ENCODE data around the gene AKAP13.
A peak's percentile ranks its signal among the peaks of the same experiment; 100 is the strongest.

Gene AKAP13

DNA sequence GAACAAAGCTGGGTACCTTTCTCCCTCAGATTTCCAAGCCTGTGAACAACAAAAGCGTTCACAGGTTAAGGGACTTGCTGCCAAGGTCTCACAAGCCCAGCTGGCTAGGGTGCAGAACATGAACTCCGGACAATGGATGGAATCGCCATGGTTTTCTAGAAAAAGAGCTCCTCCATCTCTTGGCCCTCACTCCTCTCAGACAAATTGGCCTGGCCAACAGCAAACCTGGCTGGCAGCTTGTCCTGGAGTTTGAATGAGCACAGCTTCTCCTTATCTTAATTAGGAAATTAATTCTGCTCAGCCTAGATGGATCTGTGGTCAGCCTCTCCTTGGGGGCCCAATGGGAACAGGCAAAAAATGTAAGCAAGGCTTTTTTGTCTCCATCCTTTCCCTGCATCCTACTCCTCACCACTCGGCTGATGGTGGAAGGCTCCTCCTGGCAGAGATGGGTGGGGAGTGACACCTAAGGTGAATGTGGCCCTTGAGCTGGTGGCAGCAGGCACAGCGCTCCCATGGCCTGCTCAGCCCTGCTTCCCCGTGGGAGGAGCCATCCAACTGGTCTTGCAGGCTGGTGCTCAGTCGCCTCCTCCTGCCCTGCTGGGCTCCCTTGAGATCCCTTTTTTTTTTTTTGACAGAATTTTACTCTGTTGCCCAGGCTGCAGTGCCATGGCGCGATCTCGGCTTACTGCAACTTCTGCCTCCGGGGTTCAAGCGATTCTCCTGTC, 408.5 kb downstream of the AKAP13 start:
- ChIA-PET POLR2A (no interaction called here), CTCF (interaction anchor here (1.2 to 1.5 kb wide), 2 partner anchors 10 to 43 kb away, joined by 4 read pairs; no protein-coding TSS in a partner anchor)
- TF ChIP-seq, protein P1, sequence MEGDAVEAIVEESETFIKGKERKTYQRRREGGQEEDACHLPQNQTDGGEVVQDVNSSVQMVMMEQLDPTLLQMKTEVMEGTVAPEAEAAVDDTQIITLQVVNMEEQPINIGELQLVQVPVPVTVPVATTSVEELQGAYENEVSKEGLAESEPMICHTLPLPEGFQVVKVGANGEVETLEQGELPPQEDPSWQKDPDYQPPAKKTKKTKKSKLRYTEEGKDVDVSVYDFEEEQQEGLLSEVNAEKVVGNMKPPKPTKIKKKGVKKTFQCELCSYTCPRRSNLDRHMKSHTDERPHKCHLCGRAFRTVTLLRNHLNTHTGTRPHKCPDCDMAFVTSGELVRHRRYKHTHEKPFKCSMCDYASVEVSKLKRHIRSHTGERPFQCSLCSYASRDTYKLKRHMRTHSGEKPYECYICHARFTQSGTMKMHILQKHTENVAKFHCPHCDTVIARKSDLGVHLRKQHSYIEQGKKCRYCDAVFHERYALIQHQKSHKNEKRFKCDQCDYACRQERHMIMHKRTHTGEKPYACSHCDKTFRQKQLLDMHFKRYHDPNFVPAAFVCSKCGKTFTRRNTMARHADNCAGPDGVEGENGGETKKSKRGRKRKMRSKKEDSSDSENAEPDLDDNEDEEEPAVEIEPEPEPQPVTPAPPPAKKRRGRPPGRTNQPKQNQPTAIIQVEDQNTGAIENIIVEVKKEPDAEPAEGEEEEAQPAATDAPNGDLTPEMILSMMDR (IDR thresholded peaks at IDR 0.05; ENCODE audit: insufficient read depth, low read length, missing control alignments): no peak
- no peak overlapping the region for H3K4me3 ChIP-seq (ENCODE audit: low read depth, low read length)
- no peak for DNase-seq (ENCODE audit: low read depth, low spot score)

DNA sequence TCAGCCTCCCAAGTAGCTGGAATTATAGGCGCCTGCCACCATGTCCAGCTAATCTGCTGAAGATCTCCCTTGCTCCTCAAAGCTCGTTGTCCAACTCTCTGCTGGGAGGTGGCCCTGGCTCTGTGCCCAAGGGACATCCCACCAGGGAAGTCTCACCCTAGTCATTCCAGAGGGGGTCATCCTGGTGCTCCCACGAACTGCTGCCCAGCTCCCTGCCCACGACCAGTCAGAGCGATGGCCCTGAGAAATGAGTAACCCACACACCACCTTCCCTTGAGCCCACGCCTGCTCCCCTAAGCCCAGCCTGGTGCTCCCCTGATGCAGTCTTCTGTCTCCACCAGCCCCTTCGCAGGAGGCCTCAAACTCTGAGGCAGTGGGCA, 409.1 kb downstream of the AKAP13 start:
- ChIA-PET CTCF (interaction anchor here (1.2 to 1.5 kb wide), 2 partner anchors 11 to 43 kb away, joined by 4 read pairs; no protein-coding TSS in a partner anchor), POLR2A (no interaction called here)
- H3K4me3 ChIP-seq (ENCODE audit: low read depth, low read length): no peak overlapping the region
- TF ChIP-seq, protein P1 (IDR thresholded peaks at IDR 0.05; ENCODE audit: insufficient read depth, low read length, missing control alignments): no peak
- DNase-seq (ENCODE audit: low read depth, low spot score): no peak

DNA sequence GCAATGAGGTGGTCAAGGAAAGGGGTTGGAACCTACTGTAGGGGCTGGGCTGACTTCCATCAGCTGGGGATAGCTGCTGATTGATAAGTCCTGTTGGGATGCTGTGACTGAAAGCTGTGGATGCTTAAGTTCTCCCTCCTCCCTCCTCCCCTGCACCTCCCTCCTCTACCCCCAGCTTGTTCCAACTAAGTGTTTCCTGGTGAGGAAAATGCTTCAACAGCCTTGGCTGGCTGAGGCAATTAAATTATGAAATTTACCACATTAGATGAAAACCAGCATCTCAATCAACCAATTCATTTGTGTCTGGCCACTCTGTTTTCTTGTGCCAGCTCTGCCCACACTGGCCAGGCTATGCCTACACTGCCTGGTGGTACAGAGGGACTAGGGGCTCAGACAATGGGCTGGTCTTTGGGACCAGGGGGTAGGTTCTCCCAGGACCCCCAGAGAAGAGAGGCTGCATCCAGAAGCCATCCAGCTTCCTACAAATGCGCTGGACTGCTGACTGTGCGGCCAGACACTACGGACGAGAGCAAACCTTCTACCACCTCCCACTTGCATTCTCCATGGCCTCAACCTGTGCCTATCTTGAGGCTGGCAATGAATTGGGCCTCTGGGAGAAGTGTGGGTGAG, 411.8 kb downstream of the AKAP13 start:
- POLR2A ChIA-PET: no interaction called here
- TF ChIP-seq, protein P1 (IDR thresholded peaks at IDR 0.05; ENCODE audit: insufficient read depth, low read length, missing control alignments): no peak
- no peak for DNase-seq (ENCODE audit: low read depth, low spot score)
- CTCF ChIA-PET: no interaction called here
- no peak overlapping the region for H3K4me3 ChIP-seq (ENCODE audit: low read depth, low read length)

DNA sequence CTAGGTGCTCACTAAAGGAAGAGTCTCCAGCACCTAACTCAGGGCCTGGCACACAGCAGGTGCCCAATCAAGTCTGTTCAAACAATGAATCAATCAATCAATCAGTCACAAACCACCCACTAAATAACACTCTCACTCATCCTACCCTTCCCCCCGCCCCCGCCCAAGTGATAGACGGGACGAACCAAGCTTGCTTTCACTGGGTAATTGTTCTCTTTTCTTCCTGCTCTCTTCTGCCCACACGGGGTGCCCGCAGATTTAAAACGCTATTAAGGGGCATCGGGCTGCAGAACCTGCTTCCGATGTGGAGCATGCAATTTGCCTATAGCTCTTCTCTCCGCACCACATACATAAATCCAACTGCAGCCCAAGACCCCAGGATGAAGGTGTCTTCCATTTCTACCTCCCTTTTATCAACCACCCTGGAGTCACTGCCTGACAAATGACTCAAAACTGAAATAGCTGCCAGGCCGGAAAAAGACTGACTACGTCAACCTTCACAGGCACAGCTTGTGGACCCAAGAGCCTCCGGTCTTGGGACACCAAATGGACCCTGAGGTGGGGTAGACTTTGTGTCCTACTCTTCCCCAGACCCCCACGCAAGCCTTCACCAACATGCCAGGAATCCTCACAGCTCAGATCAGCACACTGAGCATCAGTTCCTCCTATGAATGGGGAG, 412.6 kb downstream of the AKAP13 start:
- POLR2A ChIA-PET: no interaction called here
- TF ChIP-seq, protein P1 (IDR thresholded peaks at IDR 0.05; ENCODE audit: insufficient read depth, low read length, missing control alignments): no peak
- no peak for DNase-seq (ENCODE audit: low read depth, low spot score)
- CTCF ChIA-PET: interaction anchor here (1.0 kb wide), 1 partner anchor 15 kb away, joined by 5 read pairs; no protein-coding TSS in a partner anchor
- H3K4me3 ChIP-seq (ENCODE audit: low read depth, low read length): peak overlapping the region; percentile 80

DNA sequence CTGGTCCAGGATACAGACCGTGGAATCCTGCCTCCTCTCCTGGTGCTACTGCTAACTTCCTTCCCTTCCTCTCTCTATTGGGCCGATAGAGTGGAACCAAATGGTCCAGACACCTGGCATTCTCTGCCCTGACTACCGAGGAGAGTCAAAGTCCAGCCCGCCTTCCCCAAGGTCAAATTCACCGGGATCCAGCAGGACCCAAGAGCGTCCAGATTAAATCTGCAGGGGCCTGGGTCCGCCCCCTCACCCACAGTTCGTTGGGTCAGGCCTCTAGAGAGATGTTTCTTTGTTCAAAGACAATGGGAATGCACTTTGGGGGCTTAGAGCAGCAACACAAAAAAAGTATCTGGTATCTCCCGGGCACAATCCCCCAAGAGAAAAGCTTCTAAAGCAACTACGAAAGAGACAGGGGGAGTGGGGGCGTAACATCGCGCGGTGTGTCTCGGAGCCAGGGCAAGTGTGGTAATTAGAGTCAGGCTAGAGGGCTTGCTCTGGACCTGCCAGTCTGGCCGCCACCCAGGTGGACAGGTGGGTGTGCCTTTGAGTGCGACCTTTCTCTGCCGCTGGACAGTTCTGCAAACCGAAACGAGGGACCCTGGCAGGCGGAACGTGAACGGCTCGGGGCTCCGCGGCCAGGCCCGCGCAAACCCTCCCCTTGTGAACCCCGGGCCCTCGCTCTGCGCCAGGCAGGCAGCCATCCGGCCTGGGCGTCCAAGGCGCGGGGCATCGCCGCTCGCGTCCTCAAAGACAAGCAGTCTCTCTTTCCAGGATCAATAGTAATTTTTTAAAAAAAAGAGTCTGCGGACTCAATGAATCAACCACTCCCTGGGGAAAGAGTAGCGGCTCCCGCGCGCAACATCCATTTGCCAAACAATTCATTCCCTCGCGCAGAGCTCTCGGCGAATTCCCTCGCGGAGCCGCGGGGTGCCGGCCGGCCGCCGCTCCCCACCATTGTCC, 413.5 kb downstream of the AKAP13 start:
- ChIA-PET CTCF (interaction anchor here (1.0 kb wide), 1 partner anchor 16 kb away, joined by 5 read pairs; no protein-coding TSS in a partner anchor), POLR2A (interaction anchor here (0.7 to 1.0 kb wide), 2 partner anchors 7 to 59 kb away, joined by 3 read pairs; no protein-coding TSS in a partner anchor)
- TF ChIP-seq, protein P1 (IDR thresholded peaks at IDR 0.05; ENCODE audit: insufficient read depth, low read length, missing control alignments): no peak
- H3K4me3 ChIP-seq (ENCODE audit: low read depth, low read length): peak overlapping the region; percentile 80
- DNase-seq (ENCODE audit: low read depth, low spot score): no peak
